ENCODE measurements around the gene RTN4RL2. TPM values are rescaled to one million over a fixed set of nuclear protein-coding genes. Genes with fewer than 3 reads are reported as not detected.

Gene RTN4RL2
- total and polyA plus RNA-seq, 9 of the 15 experiments (the other 6 are each of a cell fraction or from before 2014, with no cell fraction given) = 0.06 to 1.9 (median 0.34) TPM; not detected in 4

DNA sequence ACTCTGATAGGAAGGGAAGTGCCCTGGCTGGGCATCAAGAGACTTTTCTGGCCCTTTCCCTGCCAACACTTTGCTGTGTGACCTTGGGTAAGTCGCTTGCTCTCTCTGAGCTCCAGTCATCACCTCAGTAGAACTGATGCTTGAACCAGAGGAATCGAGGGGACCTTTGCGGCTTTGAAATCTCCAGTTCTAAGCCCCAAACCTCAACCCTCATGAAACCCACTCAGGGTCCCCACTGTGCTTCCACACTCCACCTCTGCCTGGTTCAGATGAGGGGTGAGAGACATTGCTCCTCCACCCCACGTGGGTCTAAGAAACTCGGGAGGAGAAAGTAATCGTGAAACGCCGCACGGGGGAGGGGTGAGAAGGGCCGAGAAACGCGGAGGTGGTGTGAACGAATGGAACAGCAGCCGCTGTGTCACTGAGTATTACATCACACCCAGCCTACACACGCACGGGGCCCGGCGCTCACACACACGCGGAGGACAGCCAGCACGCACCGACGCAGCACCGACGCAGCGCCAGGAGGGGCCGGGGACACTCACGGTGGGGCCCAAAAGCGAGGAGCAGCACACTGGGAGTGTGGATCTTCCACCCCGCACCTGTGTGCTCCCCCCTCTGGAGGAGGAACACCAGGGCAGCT is 4.3 kb downstream of the RTN4RL2 start (continued):
- no peak for TF ChIP-seq NR2C2 (CRISPR knock-in tag; IDR thresholded peaks at IDR 0.05)
- TF ChIP-seq NR2C2 (tag; IDR thresholded peaks at IDR 0.05) = no peak
- TF ChIP-seq, protein P1, sequence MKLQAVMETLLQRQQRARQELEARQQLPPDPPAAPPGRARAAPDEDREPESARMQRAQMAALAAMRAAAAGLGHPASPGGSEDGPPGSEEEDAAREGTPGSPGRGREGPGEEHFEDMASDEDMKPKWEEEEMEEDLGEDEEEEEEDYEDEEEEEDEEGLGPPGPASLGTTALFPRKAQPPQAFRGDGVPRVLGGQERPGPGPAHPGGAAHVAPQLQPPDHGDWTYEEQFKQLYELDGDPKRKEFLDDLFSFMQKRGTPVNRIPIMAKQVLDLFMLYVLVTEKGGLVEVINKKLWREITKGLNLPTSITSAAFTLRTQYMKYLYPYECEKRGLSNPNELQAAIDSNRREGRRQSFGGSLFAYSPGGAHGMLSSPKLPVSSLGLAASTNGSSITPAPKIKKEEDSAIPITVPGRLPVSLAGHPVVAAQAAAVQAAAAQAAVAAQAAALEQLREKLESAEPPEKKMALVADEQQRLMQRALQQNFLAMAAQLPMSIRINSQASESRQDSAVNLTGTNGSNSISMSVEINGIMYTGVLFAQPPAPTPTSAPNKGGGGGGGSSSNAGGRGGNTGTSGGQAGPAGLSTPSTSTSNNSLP (IDR thresholded peaks at IDR 0.05; ENCODE audit: borderline replicate concordance, low read depth, low read length) = no peak
- peak; percentile 85 for TF ChIP-seq ZFP36 (IDR thresholded peaks at IDR 0.05; ENCODE audit: low read depth, low read length, partially characterized antibody)
- 0 out of 2 replicates have a peak, but pooled peaks have one; percentile 51 for TF ChIP-seq SAFB (IDR thresholded peaks at IDR 0.05; ENCODE audit: borderline replicate concordance, low read depth, low read length)
- 0 out of 2 replicates have a peak, but pooled peaks have one; percentile 51 for TF ChIP-seq ZNF24 (IDR thresholded peaks at IDR 0.05)
- no peak for TF ChIP-seq CUX1 (CRISPR knock-in tag; IDR thresholded peaks at IDR 0.05)
- no peak for TF ChIP-seq EHMT2 (IDR thresholded peaks at IDR 0.05)
- TF ChIP-seq MEF2A (IDR thresholded peaks at IDR 0.05; ENCODE audit: control insufficient read depth, low read depth, low read length) = no peak
- TF ChIP-seq MAZ (CRISPR knock-in tag; conservative IDR thresholded peaks at IDR 0.05 in 1 of 2, IDR thresholded peaks at IDR 0.05 in 1 of 2) = no peak
- TF ChIP-seq RBM25 (IDR thresholded peaks at IDR 0.05; ENCODE audit: low read depth, low read length, severe bottlenecking) = peak; percentile 93
- no peak for TF ChIP-seq ESRRB (CRISPR knock-in tag; IDR thresholded peaks at IDR 0.05; ENCODE audit: borderline replicate concordance)
- TF ChIP-seq, protein P2, sequence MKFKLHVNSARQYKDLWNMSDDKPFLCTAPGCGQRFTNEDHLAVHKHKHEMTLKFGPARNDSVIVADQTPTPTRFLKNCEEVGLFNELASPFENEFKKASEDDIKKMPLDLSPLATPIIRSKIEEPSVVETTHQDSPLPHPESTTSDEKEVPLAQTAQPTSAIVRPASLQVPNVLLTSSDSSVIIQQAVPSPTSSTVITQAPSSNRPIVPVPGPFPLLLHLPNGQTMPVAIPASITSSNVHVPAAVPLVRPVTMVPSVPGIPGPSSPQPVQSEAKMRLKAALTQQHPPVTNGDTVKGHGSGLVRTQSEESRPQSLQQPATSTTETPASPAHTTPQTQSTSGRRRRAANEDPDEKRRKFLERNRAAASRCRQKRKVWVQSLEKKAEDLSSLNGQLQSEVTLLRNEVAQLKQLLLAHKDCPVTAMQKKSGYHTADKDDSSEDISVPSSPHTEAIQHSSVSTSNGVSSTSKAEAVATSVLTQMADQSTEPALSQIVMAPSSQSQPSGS (CRISPR knock-in tag; IDR thresholded peaks at IDR 0.05) = no peak
- peak; percentile 58; the same call in 1 of the 2 replicates for TF ChIP-seq L3MBTL2 (IDR thresholded peaks at IDR 0.05)
- TF ChIP-seq XRCC3 (IDR thresholded peaks at IDR 0.05) = no peak
- no peak for TF ChIP-seq CHD2 (IDR thresholded peaks at IDR 0.05; ENCODE audit: low read depth, low read length)
- peak; percentile 18 to 65; a peak in 1 of 4 replicates for TF ChIP-seq KDM1A (IDR thresholded peaks at IDR 0.05)
- TF ChIP-seq, protein P3, sequence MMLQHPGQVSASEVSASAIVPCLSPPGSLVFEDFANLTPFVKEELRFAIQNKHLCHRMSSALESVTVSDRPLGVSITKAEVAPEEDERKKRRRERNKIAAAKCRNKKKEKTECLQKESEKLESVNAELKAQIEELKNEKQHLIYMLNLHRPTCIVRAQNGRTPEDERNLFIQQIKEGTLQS (IDR thresholded peaks at IDR 0.05) = peak; percentile 69
- TF ChIP-seq, protein P3 (CRISPR knock-in tag; conservative IDR thresholded peaks at IDR 0.05) = no peak
- TF ChIP-seq BHLHE40 (IDR thresholded peaks at IDR 0.05; ENCODE audit: low read length) = peak; percentile 27; the same call in 1 of the 2 replicates
